T-helper 17 cell (primary cell): ENCODE results near the gene DNAAF8. TPM values are rescaled to one million over a fixed set of nuclear protein-coding genes. Genes with fewer than 3 reads are reported as not detected.
"Not testable (repeated sequence)": the region's sequence is repeated elsewhere in the genome, so short reads cannot be mapped to it uniquely, and the experiment has no call there.

Experiments
- ATAC-seq: fragments of 150-1000 bp; cut with Tn5 transposase; 2 replicates; pipeline ENCODE4 v1.10.0; 2021; ENCODE audit warnings: mild to moderate bottlenecking, moderate library complexity
- DNase-seq, 3 donors: peaks; one replicate each; pipeline versions ENCODE4 v3.0.0 to v3.0.0-alpha.2; 2020 to 2021
- H3K9me3 ChIP-seq: one replicate; pipeline ENCODE4 v1.7.0; 2013; ENCODE audit warnings: low read length, mild to moderate bottlenecking; ENCODE audit not compliant: control insufficient read depth, poor library complexity, severe bottlenecking
- H3K27ac Mint-ChIP-seq: one replicate; pipeline ENCODE4 v1.8.0; 2022; ENCODE audit warnings: mild to moderate bottlenecking, moderate library complexity, mixed read lengths
- H3K27me3 Mint-ChIP-seq: one replicate; pipeline ENCODE4 v1.8.0; 2022; ENCODE audit warnings: mixed read lengths
- H3K36me3 Mint-ChIP-seq: one replicate; pipeline ENCODE4 v1.8.0; 2022; ENCODE audit warnings: low read depth, mixed read lengths
- H3K4me1 Mint-ChIP-seq: one replicate; pipeline ENCODE4 v1.8.0; 2022; ENCODE audit warnings: mild to moderate bottlenecking, mixed read lengths
- H3K4me3 Mint-ChIP-seq: one replicate; pipeline ENCODE4 v1.8.0; 2022; ENCODE audit warnings: mild to moderate bottlenecking, moderate library complexity, mixed read lengths
- total RNA-seq, 4 donors: library from RNA in 2 of 4; stranded (reverse) in 2 of 4; gene quantifications; one replicate each; pipeline ENCODE4 v1.2.3 and lab custom pipeline; 2022 to 2026

Gene DNAAF8
- total RNA-seq, 2 donors from 2014 or later: not detected

- no peaks in the 10 kb centered on the region for H3K27me3 Mint-ChIP-seq
- H3K27ac Mint-ChIP-seq: no peak overlapping the region
- no peak for ATAC-seq
- no peak overlapping the region for H3K4me3 Mint-ChIP-seq
- H3K4me1 Mint-ChIP-seq: no peaks in the 10 kb centered on the region
- no peaks in the 10 kb centered on the region for H3K36me3 Mint-ChIP-seq
- DNase-seq: no peak
- H3K9me3 ChIP-seq: no peaks in the 10 kb centered on the region
Observed at GRCh38 chr16:4777339-4778049, 43.2 kb downstream of the DNAAF8 start.

GRCh38 chr16:4778050-4778392 is 43.7 kb downstream of the DNAAF8 start:
- DNase-seq: no peak
- Mint-ChIP-seq H3K27me3 (no peaks in the 10 kb centered on the region), H3K4me3 (no peak overlapping the region), H3K27ac (peak overlapping the region; percentile 11), H3K4me1 (no peaks in the 10 kb centered on the region), H3K36me3 (no peaks in the 10 kb centered on the region)
- no peaks in the 10 kb centered on the region for H3K9me3 ChIP-seq
- ATAC-seq: no peak

GRCh38 chr16:4780235-4780634 is 45.9 kb downstream of the DNAAF8 start:
- Mint-ChIP-seq H3K27me3 (no peaks in the 10 kb centered on the region), H3K4me3 (no peak overlapping the region), H3K4me1 (peaks cover 2% of the 10 kb centered on the region), H3K27ac (no peak overlapping the region), H3K36me3 (no peaks in the 10 kb centered on the region)
- no peak for ATAC-seq
- no peak for DNase-seq
- no peaks in the 10 kb centered on the region for H3K9me3 ChIP-seq

- Mint-ChIP-seq H3K4me3 (no peak overlapping the region), H3K27me3 (no peaks in the 10 kb centered on the region), H3K36me3 (no peaks in the 10 kb centered on the region), H3K4me1 (peaks cover 2% of the 10 kb centered on the region), H3K27ac (no peak overlapping the region)
- no peaks in the 10 kb centered on the region for H3K9me3 ChIP-seq
- ATAC-seq (no peak), DNase-seq (no peak)
Observed at GRCh38 chr16:4783251-4783950, 49.1 kb downstream of the DNAAF8 start.

GRCh38 chr16:4783951-4784336 is 49.6 kb downstream of the DNAAF8 start:
- H3K9me3 ChIP-seq: no peaks in the 10 kb centered on the region
- DNase-seq: no peak
- Mint-ChIP-seq H3K27ac (peak overlapping the region; percentile 34), H3K36me3 (no peaks in the 10 kb centered on the region), H3K4me1 (peaks cover 2% of the 10 kb centered on the region), H3K4me3 (no peak overlapping the region), H3K27me3 (no peaks in the 10 kb centered on the region)
- no peak for ATAC-seq

DNA sequence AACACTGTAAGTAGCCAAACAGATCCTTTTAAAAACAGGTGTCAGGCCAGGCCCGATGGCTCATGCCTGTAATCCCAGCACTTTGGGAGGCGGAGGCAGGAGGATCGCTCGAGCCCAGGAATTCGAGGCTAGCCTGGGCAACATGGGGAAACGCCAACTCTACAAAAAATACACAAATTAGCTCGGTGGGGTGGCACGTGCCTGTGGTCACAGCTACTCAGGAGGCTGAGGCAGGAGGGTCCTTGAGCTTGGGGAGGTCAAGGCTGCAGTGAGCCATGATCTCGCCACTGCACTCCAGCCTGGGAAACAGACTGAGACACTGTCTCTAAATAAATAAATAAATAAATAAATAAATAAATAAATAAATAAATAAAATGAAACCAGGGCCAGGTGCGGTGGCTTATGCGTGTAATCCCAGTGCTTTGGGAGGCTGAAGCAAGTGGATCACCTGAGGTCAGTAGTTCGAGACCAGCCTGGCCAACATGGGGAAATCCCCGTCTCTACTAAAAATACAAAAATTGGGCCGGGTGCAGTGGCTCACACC is 50.2 kb downstream of the DNAAF8 start:
- not testable (repeated sequence) for H3K4me3 Mint-ChIP-seq, H3K4me1 Mint-ChIP-seq, ATAC-seq, DNase-seq, H3K27me3 Mint-ChIP-seq, H3K36me3 Mint-ChIP-seq, H3K9me3 ChIP-seq
- peak overlapping the region; percentile 34 for H3K27ac Mint-ChIP-seq

- Mint-ChIP-seq H3K4me3 (no peak overlapping the region), H3K4me1 (peaks cover 5% of the 10 kb centered on the region), H3K36me3 (no peaks in the 10 kb centered on the region), H3K27me3 (no peaks in the 10 kb centered on the region), H3K27ac (no peak overlapping the region)
- DNase-seq: no peak
- H3K9me3 ChIP-seq: no peaks in the 10 kb centered on the region
- no peak for ATAC-seq
Observed at GRCh38 chr16:4785758-4786433, 51.6 kb downstream of the DNAAF8 start.

DNA sequence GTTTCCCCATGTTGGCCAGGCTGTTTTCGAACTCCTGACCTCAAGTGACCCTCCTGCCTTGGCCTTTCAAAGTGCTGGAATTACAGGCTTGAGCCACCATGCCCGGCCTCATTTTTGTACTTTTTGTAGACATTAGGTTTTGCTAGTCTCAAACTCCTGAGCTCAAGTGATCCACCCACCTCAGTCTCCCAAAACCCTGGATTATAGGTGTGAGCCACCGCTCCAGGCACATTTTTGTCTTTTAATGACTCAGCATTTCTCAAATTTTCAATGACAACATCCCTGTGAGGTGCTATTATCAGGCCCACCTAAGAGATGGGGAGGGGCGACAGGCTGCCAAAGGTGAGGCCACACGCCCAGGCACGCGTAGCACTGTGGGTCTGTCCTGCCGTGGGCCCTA is 52.7 kb downstream of the DNAAF8 start:
- Mint-ChIP-seq H3K27ac (no peak overlapping the region), H3K4me1 (peaks cover 8% of the 10 kb centered on the region), H3K36me3 (no peaks in the 10 kb centered on the region), H3K27me3 (no peaks in the 10 kb centered on the region), H3K4me3 (no peak overlapping the region)
- H3K9me3 ChIP-seq: no peaks in the 10 kb centered on the region
- ATAC-seq (no peak), DNase-seq (no peak)

DNA sequence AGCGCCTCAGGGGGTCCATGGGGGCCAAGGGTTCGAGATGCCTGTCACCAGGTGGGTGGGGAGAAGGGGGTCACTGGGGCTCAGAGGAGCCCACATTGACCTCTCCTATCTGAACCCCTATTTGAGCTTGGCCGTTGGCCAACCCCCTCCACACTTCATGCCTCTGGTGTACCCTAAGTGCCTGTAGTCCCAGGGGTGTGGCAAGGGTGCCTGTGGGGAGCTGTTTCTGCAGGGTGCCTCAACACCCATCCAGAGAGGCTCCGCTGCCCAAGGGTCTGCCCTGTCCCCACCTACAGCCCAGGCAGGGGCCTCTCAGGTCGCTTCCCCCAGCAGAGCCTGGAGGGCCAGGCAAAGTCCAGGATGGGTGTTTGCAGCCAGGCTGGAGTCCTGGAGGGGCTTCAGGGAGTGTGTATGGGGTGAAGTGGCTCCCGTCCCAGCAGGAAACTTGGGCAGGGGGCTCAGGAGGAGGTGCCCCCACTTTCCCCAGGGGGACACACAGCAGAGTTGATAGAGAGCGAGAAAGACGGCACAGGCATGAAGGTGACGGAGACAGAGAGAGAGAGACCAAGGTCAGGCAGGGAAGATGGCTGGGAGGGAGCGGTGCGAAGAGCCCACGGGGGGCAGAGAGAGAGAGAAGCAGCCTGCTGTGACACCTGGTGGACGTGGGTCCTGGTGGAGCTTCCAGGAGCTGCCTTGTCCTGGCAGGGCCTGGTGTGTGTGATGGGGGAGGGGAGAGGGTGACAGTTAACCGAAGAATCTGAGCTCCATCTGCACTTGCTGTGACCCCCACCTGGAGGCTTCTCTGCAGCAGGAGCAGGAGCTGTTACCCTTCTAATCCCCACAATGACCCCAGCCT is 53.5 kb downstream of the DNAAF8 start, which contains the start of gene SEPTIN12:
SEPTIN12 (minus strand) TSS at position 719 of the 856 bp plus-strand sequence; CDS start at position 19, 700 bp downstream.
- H3K36me3 Mint-ChIP-seq: no peaks in the 10 kb centered on the region
- no peak for DNase-seq
- ATAC-seq: no peak
- peaks cover 8% of the 10 kb centered on the region for H3K4me1 Mint-ChIP-seq
- H3K27ac Mint-ChIP-seq: no peak within 1 kb of the TSS
- H3K4me3 Mint-ChIP-seq: no peak within 1 kb of the TSS
- H3K27me3 Mint-ChIP-seq: no peaks in the 10 kb centered on the region
- no peaks in the 10 kb centered on the region for H3K9me3 ChIP-seq

DNA sequence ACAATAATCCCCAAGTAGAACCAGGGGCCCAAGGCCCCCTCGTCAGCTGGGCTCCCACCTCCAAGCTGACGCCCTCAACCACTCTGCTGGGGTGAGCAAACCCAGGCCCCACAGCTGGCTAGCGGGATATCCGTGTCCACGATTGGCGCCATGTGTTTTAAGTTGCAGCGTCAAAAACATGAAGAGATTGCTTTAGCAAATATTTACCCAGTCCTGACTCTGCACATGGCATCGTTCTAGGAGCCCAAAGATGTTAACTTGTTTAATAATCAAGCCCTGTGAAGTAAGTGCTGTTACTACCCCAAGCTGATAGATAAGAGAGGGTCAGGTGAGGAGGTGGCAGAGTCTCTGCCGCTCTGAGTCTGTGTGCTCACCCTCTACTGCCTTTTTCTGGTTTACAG is 54.2 kb downstream of the DNAAF8 start:
- Mint-ChIP-seq H3K4me1 (peaks cover 8% of the 10 kb centered on the region), H3K4me3 (no peak overlapping the region), H3K36me3 (no peaks in the 10 kb centered on the region), H3K27me3 (no peaks in the 10 kb centered on the region), H3K27ac (no peak overlapping the region)
- DNase-seq: no peak
- no peak for ATAC-seq
- H3K9me3 ChIP-seq: no peaks in the 10 kb centered on the region

DNA sequence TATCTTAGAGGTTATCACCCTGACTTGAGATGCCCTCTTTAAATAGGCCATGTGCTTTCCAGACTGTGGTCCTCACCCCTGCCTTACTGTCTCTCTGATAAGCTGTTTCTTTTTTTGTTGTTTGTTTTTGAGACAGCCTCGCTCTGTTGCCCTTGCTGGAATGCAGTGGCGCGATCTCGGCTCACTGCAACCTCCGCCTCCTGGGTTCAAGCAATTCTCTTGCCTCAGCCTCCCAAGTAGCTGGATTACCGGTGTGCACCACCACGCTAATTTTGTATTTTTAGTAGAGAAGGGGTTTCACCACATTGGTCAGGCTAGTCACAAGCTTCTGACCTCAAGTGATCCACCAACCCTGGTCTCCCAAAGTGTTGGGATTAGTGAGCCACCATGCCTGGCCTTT is 54.6 kb downstream of the DNAAF8 start:
- no peaks in the 10 kb centered on the region for H3K9me3 ChIP-seq
- no peaks in the 10 kb centered on the region for H3K27me3 Mint-ChIP-seq
- no peak overlapping the region for H3K27ac Mint-ChIP-seq
- no peak for ATAC-seq
- peaks cover 8% of the 10 kb centered on the region for H3K4me1 Mint-ChIP-seq
- H3K36me3 Mint-ChIP-seq: no peaks in the 10 kb centered on the region
- H3K4me3 Mint-ChIP-seq: no peak overlapping the region
- DNase-seq: no peak

DNA sequence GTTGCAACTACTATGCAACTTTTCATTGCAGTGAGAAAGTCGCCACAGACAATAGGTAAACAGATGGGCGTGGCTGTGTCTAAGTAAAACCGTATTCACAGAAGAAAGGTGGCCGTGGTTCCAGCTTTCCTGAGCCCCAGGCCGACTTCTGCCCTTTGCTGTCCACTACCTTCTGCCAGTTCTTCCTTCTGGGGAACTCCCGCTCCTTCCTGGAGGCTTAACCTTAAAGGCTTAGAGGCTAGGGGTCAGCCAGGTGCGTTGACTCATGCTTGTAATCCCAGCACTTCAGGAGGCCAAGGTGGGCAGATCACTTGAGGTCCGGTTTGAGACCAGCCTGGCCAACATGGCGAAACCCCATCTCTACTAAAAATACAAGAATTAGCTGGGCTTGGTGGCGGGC is 55.9 kb downstream of the DNAAF8 start:
- no peak for DNase-seq
- no peaks in the 10 kb centered on the region for H3K9me3 ChIP-seq
- H3K36me3 Mint-ChIP-seq: no peaks in the 10 kb centered on the region
- no peaks in the 10 kb centered on the region for H3K27me3 Mint-ChIP-seq
- H3K27ac Mint-ChIP-seq: peak overlapping the region; percentile 89
- peaks cover 6% of the 10 kb centered on the region for H3K4me1 Mint-ChIP-seq
- no peak for ATAC-seq
- no peak overlapping the region for H3K4me3 Mint-ChIP-seq

DNA sequence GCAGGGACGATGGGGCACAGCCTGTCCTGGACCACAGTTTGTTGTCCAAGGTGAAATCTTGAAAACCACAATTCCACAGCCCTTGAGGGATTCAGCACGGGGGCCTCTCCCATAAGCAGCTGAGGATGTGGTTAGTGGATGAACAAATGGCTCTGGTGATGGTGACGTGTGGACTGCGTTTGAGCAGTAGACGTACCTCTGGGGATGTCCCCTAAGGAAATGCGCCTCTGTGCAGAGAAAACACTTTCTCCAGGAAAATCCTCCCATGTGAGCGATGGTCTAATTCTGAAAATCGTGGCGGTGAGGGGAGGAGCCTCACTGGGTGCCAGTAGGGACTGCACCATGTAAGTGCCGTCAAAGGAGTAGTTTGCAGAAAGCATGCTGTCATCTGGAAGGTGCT is 56.5 kb downstream of the DNAAF8 start:
- Mint-ChIP-seq H3K4me3 (no peak overlapping the region), H3K27me3 (no peaks in the 10 kb centered on the region), H3K36me3 (no peaks in the 10 kb centered on the region), H3K27ac (no peak overlapping the region), H3K4me1 (peaks cover 6% of the 10 kb centered on the region)
- DNase-seq (no peak), ATAC-seq (peak; percentile 63)
- H3K9me3 ChIP-seq: no peaks in the 10 kb centered on the region
